ENCODE measurements around the gene PNCK. TPM values are rescaled to one million over a fixed set of nuclear protein-coding genes. Genes with fewer than 3 reads are reported as not detected.

Gene PNCK
- polyA plus RNA-seq, 2 of the 4 experiments (the other 2 are of a cell fraction), result 0.17 to 0.25 TPM

DNA sequence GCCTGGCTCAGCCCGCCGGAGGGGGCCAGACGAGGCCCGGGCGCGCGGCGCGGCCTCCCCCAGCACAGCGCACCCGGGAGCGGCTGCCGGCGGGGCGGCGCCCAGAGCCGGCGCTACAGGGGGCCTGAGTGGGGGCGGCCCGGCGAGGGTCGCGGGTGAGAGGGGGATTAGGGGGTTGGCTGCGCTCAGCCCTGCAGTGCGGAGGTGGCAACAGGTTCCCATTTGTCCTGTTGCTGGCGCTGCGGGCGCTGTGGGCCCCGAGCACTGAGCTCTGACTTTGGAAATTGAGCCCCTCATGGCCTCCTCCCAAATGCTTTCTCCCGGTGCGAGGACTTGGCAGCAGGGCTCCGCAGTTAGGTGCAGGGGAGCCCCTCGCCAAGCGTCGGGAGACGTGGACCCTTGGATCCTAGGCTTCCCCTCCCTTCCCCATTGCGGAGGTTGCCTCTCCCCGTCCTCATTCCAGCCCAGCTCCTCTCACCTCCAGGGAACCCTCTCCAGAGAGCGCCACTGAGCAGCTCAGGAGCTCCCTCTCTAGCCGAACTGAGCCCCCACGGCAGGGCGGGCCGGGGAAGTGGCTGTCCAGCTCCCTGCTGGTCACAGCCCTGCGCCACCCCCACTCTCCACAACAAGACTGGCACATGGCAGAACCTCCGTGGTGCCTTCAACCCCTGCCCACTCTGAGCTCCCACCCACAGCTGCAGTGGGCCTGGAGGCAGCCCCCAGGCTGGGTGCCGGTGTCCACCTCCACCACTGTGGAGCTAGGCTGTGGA, 29.1 kb downstream of the PNCK start:
- peak; percentile 36 for FAIRE-seq
- 24% methylated on average over 9 of the region's 46 CpGs for WGBS (ENCODE audit: missing lambda C conversion rate)
- CTCF ChIA-PET, result interaction anchor here (0.7 to 5.3 kb wide), 33 partner anchors 9 to 624 kb away, joined by 3 to 58 read pairs (median 4); partner anchors contain the start of gene CCNQ

DNA sequence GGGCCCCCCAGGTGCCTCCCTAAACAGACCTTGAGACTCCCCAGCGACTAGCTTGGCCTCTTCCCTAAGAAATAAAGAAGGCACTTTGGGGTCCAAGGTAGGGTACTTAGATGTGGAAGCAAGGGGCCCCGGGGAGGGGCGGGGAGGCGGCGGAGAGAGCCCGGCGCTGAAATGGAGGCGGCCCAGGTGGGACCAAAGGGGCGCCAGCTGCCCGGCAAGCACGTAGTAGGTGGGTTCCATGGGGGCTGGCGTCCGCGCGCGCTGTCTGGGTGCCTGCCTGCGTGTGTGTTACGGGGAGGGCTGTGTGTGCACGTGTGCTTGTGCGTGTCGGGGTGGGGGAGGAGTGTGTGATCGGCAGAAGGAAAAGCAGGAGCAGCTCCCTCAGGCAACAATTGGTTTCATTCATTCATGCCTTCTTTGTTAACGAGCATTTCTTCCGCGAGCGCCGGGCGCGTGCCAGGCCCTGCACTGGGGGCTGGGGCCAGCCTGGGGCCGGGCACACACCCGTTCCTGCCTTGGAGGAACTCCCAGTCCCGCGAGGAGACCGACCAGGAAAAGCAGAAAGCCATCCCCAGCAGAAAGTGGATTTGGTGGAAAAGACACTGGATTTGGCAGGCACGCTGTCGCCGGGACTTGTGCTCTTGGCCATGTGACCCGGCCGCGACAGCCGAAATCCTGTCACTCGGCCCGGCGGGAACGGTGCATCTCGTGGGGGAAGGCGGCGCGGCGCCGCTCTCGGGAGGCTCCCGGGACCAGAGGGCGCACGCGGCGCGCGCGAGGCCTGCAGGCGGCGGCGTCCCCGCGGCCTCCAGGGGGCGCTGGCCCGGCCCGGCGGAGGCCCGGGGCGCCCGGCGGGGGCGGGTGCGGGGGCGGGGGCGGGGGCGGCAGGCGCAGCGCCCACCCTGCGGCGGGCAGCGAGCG, 29.9 kb downstream of the PNCK start:
- peak overlapping the region; percentile 59 for H3K4me3 ChIP-seq
- H3K9me3 ChIP-seq, result no peaks in the 10 kb centered on the region
- FAIRE-seq (no peak), ATAC-seq (peak; percentile 58 to 61; a peak in 5 of 6 replicates), DNase-seq (ENCODE audit: low read depth in 1 of 2, low spot score in 1 of 2) (peak; percentile 43 to 44)
- peaks cover 31% of the 10 kb centered on the region; the same call in 2 of the 3 replicates for H3K4me1 ChIP-seq
- H3K4me2 ChIP-seq, result peak overlapping the region; percentile 96
- TF ChIP-seq, protein P1, sequence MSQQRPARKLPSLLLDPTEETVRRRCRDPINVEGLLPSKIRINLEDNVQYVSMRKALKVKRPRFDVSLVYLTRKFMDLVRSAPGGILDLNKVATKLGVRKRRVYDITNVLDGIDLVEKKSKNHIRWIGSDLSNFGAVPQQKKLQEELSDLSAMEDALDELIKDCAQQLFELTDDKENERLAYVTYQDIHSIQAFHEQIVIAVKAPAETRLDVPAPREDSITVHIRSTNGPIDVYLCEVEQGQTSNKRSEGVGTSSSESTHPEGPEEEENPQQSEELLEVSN (IDR thresholded peaks at IDR 0.05; ENCODE audit: borderline replicate concordance, low read depth), result peak; percentile 78
- TF ChIP-seq, protein P2, sequence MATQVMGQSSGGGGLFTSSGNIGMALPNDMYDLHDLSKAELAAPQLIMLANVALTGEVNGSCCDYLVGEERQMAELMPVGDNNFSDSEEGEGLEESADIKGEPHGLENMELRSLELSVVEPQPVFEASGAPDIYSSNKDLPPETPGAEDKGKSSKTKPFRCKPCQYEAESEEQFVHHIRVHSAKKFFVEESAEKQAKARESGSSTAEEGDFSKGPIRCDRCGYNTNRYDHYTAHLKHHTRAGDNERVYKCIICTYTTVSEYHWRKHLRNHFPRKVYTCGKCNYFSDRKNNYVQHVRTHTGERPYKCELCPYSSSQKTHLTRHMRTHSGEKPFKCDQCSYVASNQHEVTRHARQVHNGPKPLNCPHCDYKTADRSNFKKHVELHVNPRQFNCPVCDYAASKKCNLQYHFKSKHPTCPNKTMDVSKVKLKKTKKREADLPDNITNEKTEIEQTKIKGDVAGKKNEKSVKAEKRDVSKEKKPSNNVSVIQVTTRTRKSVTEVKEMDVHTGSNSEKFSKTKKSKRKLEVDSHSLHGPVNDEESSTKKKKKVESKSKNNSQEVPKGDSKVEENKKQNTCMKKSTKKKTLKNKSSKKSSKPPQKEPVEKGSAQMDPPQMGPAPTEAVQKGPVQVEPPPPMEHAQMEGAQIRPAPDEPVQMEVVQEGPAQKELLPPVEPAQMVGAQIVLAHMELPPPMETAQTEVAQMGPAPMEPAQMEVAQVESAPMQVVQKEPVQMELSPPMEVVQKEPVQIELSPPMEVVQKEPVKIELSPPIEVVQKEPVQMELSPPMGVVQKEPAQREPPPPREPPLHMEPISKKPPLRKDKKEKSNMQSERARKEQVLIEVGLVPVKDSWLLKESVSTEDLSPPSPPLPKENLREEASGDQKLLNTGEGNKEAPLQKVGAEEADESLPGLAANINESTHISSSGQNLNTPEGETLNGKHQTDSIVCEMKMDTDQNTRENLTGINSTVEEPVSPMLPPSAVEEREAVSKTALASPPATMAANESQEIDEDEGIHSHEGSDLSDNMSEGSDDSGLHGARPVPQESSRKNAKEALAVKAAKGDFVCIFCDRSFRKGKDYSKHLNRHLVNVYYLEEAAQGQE (IDR thresholded peaks at IDR 0.05), result peak; percentile 45; the same call in 1 of the 2 replicates
- 0 out of 2 replicates have a peak, but pooled peaks have one; percentile 42 for TF ChIP-seq CBX8 (IDR thresholded peaks at IDR 0.05)
- TF ChIP-seq HOXB5 (CRISPR knock-in tag; IDR thresholded peaks at IDR 0.05), result no peak
- 0 out of 2 replicates have a peak, but pooled peaks have one; percentile 27 for TF ChIP-seq MYC (IDR thresholded peaks at IDR 0.05; ENCODE audit: borderline replicate concordance, low read length)
- TF ChIP-seq, protein P3, sequence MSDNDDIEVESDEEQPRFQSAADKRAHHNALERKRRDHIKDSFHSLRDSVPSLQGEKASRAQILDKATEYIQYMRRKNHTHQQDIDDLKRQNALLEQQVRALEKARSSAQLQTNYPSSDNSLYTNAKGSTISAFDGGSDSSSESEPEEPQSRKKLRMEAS (IDR thresholded peaks at IDR 0.05), result peak; percentile 43
- TF ChIP-seq, protein P4, sequence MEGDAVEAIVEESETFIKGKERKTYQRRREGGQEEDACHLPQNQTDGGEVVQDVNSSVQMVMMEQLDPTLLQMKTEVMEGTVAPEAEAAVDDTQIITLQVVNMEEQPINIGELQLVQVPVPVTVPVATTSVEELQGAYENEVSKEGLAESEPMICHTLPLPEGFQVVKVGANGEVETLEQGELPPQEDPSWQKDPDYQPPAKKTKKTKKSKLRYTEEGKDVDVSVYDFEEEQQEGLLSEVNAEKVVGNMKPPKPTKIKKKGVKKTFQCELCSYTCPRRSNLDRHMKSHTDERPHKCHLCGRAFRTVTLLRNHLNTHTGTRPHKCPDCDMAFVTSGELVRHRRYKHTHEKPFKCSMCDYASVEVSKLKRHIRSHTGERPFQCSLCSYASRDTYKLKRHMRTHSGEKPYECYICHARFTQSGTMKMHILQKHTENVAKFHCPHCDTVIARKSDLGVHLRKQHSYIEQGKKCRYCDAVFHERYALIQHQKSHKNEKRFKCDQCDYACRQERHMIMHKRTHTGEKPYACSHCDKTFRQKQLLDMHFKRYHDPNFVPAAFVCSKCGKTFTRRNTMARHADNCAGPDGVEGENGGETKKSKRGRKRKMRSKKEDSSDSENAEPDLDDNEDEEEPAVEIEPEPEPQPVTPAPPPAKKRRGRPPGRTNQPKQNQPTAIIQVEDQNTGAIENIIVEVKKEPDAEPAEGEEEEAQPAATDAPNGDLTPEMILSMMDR (IDR thresholded peaks at IDR 0.05), result peak; percentile 58
- TF ChIP-seq, protein P5, sequence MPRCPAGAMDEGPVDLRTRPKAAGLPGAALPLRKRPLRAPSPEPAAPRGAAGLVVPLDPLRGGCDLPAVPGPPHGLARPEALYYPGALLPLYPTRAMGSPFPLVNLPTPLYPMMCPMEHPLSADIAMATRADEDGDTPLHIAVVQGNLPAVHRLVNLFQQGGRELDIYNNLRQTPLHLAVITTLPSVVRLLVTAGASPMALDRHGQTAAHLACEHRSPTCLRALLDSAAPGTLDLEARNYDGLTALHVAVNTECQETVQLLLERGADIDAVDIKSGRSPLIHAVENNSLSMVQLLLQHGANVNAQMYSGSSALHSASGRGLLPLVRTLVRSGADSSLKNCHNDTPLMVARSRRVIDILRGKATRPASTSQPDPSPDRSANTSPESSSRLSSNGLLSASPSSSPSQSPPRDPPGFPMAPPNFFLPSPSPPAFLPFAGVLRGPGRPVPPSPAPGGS (IDR thresholded peaks at IDR 0.05), result no peak
- no peak for TF ChIP-seq RCOR1 (IDR thresholded peaks at IDR 0.05; ENCODE audit: low read depth, low read length)
- TF ChIP-seq GATA3 (IDR thresholded peaks at IDR 0.05; ENCODE audit: borderline replicate concordance), result no peak
- H3K27ac ChIP-seq, result peak overlapping the region; percentile 65 to 88
- POLR2A ChIA-PET, result no interaction called here
- CTCF ChIA-PET, result interaction anchor here (0.6 to 5.3 kb wide), 29 partner anchors 8 to 104 kb away, joined by 3 to 58 read pairs (median 4); partner anchors contain the start of genes CCNQ and PNCK
- WGBS (ENCODE audit: missing lambda C conversion rate), result 0% methylated on average over 4 of the region's 84 CpGs

More for the DNA sequence above, 29.1 kb downstream of the PNCK start:
- Histone ChIP-seq H3K4me1 (peaks cover 31% of the 10 kb centered on the region; the same call in 2 of the 3 replicates), H3K9me3 (no peaks in the 10 kb centered on the region), H3K4me2 (peak overlapping the region; percentile 96), H3K27ac (peak overlapping the region; percentile 65 to 88), H3K4me3 (peak overlapping the region; percentile 59)
- ATAC-seq (peak; percentile 52 to 75), DNase-seq (ENCODE audit: low read depth in 1 of 2, low spot score in 1 of 2) (peak in 1 of 2 experiments; percentile 59)
- POLR2A ChIA-PET, result no interaction called here
- TF ChIP-seq, protein P4 (IDR thresholded peaks at IDR 0.05), result peak; percentile 14; the same call in 1 of the 3 replicates
- TF ChIP-seq EHMT2 (IDR thresholded peaks at IDR 0.05; ENCODE audit: low read depth) (no peak), HDAC2 (IDR thresholded peaks at IDR 0.05) (no peak), MYC (IDR thresholded peaks at IDR 0.05; ENCODE audit: borderline replicate concordance, low read length) (no peak)

Data from A549 (cell line).